HG02678 (cell line): ENCODE data around the gene ARSI.

Experiments
- ATAC-seq: cut with Tn5 transposase; IDR thresholded peaks from one replicate; pipeline ENCODE4 v1.9.1; 2021; ENCODE audit warnings: mild to moderate bottlenecking, moderate library complexity; ENCODE audit not compliant: unreplicated experiment

The ARSI gene

DNA sequence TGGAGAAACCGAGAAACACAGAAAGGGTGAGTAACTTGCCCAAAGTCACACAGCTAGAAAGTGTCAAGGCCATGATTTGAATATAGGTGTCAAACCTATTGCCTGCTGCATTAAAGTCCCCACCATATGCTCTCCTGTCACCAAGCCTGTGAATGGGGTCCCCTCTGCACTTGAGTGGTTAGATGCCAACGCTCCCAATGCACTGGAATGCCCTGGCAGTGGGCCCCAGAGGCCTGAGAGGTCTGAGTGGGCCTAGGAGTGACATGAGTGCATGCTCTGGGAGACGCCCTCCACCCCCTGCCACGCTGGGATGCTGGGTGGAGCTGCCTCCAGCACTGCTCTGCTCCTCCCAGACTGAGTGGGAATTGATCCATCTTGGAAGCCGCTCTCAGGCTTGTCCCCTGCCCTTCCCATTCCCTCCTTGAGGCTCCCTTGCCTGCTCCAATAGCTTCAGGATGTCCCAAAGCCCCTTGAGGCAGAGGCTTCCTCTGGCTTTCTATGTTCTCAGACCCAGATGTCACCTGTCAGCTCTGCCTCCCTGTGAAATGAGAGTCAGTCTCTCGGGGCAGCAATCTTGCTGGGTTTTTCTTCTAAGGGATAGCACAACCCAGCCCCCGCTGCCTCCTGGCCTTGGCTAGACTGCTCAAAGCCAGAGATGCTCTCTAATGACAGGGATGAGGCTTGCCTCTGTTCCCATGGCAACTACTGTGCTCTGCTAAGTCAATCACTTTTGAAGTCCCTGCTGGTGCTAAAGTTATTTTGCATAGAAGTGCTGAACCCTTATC is 6.6 kb upstream of the ARSI start:
- no peak for ATAC-seq

DNA sequence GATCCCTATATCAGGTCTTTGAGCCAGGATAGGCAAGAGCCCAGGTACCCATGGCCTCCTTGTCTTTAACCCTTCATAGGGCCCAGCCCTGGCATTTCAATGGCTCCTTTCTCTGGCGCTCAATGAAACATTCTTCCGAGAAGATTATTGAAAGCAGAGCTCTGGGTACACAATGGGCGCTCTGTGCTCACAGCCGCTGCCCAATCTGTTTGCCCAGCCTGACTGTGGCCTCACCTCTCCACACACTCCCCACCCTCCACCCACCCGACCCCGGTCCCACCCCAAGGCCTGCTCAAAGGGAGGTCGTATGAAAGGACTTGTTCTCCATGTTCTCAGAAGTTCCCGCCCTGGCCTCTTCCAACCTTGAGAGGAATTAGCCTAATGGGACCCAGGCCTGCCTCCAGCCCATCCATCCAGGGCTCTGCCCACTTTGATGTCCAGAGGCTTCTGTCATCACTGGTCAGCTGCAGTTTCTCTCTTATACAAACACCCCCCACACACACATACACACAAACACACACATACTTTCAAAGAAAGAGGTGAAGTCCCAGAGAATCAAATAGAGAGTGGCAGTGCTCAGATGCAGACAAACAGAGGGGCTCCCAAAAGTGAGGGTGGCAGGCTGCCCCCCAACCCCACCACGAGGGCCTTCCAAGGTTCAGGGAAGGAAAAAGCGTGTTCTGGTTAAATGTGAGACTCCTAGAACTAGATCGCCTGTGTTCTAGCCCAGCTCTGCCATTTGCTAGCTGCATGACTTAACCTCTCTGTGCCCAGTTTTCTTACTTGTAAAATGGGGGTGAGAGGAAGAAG is 5.1 kb upstream of the ARSI start:
- no peak for ATAC-seq

DNA sequence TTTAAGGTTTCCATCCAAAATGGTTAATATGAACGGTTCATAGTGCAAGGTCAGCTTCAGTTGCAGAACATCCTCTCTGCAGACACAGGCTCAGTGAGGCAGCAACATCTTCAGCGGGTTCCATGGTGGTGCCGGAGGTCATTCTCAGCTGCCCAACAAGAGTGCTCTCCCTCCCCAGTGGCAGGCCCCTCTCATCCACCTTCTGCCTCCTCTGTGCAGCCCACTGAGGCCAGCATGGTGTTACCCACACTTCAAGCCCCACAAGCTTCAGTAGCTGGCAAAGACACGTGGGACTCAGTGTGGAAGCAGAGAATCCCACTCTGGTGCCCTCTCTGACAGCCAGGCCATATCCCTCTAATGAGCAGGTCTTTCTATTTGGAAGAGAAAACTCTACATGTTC is 4.1 kb upstream of the ARSI start:
- no peak for ATAC-seq

DNA sequence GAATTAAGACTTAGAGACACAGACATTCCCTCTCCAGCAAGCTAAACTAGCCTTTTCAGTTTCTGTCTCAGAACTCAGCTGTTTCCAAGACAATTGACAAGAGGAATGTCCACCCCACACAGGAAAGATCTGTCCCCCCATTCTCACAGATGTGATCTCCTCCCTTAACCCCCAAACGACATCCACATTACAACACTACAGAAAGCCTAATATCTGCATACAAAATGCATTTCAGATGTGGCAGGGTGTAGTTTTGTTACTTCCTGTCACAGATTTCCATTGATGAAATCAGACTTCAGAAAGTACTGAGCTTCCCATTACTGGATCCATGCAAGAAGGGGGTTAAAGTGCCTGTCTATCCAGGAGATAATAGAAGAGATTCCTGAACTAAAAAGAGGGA is 2.9 kb upstream of the ARSI start:
- ATAC-seq, result no peak

DNA sequence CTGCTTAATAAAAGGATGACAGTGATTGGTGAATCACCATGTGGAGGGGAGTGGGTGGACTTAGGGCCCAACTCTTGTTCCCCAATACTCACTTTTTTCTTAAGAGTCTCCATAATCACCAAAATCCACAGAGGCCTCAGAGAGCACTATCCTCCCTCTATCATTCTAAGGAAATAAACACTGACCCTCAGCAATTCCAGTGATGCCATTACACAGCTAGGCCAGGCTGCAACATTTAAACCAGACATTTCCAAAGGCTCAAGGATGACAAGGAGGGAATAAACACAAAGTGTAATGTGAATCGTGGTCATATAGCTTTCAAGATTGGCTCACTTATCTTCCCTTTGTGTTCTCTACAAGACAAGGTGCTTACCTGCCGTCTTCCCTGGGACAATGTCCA is 2.4 kb upstream of the ARSI start:
- ATAC-seq, result no peak

DNA sequence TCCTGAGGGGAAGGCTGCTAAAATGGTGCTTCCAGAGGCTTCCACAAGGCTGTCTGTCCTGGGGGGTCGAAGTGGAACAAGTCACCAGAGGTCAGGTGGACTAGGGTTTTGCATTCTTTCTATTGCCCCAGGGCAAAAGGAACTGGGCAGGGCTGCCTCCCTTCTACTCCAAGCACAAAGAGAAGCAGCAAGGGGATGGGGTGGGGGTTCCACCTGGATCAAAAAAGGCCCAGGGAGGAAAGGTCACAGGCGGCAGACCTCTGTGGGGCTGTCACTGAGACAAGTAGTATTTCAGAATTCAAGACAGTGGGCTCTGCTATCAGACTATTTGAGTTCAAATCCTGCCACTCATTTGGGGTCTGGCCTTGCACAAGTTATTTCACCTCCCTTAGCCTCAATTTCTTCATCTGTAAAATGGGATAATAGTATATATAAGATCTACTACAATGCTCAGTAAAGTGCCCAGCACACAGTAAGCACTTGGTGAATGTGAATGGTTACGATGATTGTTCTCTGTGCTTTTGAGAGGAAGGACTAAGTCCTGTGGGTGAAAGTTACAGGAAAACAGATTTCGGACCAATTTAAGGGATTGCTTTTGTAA is 1.9 kb upstream of the ARSI start:
- ATAC-seq, result no peak

DNA sequence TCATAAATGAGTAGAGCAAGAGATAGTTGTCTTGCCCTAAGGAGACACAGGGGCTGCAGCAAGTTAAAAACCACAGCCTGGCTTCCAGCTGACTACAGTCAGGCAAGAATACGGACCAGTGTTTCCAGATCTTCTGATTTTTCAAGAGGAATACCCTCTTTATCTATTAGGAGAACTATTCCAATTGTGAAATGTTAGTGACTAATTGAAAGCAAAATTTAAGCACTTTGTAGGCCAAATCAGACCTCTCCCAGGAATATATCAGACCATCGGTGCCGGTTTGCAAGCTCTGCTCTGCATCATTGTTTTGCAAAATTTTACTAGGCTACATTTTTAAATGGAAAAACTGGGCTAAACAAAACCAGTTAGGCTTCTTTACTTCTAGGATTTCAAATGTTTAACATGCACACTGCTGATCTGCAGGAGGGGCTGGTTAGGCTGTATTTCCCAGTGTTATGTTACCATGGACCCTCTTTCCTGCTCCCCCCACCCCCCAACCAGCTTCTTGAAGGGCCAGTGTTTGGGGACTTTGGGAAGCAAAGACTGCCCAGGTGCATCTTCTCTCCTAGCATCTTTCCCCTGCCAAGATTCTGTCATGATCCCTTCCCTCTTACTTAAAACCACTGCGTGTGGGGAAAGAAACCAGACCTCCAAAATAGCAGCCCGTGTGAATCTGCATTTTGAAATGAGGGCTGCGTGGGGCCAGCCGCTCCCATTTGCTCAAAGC is 1.1 kb upstream of the ARSI start:
- no peak for ATAC-seq

DNA sequence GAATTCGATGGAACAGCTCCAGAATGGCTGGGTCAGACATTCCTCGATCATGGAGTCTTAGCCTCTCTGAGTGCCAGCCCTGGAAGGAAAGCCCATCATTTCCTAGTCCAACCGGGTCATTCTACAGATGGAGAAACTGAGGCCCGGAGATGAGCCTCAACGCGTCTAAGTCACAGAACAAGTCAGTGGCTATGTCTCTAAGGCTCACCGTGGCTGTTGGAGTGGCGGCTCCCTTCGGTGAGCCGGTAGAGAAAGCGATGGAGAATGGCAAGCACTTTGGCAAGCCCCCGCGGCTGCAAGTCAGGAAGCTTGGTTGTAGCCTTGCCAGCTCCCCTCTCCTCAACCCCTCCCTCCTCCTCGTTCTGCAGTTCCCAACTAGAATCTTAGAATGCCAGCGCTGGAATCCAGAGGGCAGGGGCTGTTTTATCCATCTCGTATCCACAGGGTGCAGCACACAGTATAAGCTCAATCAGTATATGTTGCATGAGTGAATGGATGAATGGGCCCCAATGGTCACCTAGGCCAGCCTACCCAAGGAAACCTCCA is 438 bp upstream of the ARSI start:
- no peak for ATAC-seq

DNA sequence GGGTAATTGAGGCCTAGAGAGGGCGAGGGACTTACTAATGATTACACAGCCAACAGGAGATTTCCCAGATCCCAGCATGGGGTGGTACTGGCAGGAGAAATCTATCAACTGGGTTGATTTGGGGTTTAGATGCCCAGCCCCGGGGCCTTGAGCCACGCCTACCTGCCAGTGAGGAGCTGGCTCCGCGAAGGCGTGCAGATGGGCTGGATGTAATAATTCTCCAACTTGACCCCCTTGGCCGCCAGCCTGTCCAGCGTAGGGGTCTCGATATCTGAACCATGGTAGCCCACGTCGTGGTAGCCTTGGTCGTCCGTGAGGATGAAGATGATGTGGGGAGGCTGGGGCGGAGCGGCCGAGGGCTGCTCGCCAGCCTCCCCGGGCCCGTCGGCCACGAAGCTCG is 804 bp downstream of the ARSI start:
- ATAC-seq, result no peak

DNA sequence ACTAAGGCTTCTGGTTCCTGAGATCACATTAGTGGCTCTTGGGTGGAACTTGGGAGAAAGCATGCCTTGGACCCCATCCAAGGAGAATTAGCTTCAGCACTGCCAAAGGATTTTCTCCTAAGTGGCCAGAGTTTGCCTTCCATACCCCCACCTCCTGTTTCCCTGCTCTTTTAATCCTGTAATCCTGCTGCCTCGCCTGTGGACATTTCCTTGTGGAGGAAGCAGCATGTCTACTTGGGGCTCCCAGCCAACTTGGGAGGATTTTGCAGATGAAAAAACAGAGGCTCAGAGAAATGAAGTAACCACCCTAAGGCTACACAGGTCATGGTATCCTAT is 1.6 kb downstream of the ARSI start:
- ATAC-seq, result no peak

DNA sequence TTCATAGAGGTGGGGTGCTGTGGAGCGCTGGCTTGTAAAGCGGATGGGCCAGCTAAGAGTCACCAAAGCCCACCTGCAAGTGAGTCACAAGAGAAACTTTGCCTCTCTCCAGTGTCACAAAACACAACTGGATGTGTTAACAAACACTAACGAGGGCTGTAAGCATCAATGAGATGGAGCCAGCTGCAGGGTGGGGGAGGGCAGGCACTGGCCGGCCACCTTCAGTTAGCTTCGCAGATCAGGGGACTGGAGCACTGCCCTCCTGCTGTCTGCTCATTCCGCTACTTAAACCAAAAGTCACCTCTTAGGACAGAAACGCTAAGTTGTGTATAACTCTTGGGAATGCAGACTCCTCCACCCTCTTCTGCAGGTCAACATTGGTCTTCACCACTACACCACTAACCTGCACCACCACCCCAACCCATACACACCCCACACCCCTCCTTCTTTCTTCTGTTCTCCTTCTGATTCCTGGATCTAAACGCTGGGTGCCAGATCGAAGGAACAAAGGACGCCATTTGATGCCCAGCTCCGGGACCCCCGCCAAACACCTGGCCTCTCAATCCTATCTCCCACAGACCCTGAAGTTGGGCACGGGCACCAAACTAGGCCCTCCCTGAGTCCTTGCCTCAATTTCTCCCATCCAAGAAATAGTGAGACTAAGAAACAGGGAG is 2.1 kb downstream of the ARSI start:
- ATAC-seq, result no peak

DNA sequence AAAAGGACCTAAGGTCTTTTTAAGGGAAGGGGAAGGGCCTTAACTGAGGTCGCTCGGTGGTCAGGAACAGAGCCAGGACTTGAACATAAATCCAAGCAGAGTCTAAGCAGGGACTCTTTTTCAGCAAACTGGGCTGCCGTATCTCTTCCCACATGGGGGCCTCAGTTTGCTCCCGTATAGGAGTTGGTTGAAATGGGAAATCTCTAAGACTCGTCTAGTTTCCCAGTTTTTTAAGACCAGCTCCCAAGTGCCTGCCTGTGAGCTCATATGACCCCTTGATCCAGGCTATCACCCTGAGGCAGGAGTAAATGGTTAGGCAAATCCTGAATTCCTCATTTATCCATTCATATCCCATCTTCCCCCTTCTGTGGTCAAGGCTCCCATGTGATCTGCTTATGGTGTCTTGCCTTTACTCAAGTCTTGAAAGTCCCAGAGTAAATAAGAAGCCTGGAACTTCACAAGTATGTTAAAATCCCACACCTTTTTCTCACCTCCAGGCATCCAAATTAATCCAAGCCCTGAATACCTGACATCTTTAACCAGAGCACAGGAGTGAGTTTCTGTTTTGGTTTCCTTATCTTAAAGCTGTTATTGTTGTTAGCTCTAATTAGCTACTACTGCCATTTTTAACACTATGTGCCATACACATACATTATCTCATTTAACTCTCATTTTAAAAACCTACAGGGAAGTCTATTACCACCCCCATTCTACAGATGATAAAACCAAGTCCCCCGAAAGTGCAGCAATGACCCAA is 3.0 kb downstream of the ARSI start:
- ATAC-seq, result no peak

DNA sequence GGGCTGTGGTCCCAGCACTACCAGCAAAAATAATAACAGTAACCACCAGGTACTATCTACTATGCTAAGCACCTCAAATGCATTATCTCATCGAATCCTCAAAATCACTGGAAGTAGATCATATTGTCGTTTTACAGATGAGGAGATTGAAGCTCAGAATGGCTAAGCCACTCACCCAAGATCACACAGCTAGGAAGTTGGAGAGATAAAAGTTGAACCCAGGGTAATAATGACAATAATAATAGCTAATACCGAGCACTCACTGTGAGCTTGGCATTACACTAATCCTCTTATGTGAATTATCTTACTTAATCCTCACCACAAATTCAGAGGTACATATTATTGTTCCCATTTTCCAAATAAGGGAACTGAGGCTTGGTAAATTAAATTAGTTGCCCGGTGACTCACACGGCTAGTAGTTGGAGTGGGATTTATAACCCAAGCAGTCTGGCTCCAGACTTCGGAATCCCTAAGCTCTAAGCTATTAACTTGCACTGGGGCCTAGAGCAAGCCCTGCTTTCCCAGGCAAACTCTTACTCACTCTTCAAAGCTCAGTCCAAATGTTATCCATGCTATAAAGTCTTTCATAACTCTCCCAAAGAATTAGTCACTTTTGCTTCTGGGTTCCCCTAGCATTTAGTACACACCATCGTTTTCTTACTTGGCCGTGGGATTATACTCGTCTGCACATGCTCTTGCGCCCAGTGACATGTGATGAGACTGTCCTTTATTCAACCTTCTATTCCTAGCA is 3.8 kb downstream of the ARSI start:
- no peak for ATAC-seq

DNA sequence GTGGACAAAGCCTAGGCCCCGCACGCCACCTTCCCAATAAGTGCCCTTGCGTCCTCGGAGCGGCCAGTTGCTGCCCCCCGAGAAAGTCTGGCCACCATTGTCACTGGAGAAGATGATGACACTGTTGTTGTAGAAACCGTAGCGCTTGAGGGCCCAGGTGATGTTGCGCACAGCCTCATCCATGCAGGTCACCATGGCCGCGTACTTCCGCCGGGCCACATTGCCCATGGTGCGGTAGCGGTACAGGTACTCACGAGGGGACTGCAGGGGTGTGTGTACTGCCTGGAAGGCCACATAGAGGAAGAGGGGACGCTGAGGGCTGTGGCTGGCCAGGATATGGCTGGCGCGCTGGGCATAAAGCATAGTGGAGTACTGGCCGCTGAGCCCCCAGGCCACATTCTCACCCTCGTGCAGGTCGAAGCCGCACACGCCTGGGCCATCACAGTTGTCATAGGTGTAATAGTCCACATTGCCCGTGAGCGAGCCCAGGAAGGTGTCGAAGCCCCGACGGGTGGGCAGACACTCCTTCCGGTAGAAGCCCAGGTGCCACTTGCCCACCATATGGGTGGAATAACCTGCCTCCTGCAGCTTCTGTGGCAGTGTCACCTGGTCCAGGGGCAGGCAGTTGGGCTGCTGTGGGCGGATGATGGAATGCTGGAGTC is 4.6 kb downstream of the ARSI start:
- no peak for ATAC-seq

DNA sequence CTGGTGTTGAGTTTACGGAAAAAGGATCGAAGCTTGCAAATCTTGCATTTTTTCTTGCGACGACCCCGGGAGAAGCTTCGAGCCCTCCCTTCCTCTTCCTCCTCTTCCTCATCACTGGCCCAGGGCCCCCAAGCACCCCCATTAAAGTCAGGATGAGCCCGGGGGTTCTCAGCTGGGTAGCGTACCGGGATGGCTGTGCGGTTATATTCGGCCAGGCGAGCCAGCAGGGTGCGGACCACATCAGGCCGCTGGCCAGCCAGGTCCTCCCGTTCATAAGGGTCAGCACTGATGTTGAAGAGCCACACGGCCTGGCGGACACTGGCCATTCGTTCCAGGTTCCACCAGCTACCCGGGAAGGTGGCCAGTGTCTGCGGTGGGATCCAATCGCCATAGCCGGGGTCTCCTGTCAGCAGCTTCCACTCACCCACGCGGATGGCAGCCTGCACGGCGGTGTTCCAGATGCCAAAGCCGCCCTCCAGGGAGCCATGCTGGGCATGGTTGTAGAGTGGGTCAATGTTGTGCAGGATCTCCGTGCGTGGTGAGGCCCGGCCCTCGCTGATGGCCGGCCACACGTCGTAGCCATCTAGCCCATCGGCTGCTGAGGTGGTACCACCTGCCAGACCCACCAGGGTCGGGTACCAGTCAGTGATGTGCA is 5.3 kb downstream of the ARSI start:
- no peak for ATAC-seq

DNA sequence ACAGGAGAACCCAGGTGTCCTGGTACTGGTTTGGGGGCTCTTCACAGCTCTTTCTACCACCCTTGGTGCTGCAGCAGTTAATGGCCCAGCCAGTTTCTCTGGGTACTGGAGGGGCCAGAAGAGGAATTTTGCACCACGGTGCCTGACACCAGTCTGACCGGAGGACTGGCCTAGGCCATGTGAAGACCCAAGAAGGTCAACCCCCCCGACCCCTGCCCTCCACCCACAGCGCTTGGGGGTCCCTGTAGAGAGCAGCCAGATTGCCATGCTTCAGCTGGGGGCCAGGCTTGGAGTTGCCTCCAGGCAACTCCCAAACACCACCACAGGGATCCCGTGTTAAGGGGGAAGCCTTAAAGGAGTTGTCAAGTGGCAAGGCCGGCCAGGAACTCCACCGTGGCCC is 6.2 kb downstream of the ARSI start:
- no peak for ATAC-seq

DNA sequence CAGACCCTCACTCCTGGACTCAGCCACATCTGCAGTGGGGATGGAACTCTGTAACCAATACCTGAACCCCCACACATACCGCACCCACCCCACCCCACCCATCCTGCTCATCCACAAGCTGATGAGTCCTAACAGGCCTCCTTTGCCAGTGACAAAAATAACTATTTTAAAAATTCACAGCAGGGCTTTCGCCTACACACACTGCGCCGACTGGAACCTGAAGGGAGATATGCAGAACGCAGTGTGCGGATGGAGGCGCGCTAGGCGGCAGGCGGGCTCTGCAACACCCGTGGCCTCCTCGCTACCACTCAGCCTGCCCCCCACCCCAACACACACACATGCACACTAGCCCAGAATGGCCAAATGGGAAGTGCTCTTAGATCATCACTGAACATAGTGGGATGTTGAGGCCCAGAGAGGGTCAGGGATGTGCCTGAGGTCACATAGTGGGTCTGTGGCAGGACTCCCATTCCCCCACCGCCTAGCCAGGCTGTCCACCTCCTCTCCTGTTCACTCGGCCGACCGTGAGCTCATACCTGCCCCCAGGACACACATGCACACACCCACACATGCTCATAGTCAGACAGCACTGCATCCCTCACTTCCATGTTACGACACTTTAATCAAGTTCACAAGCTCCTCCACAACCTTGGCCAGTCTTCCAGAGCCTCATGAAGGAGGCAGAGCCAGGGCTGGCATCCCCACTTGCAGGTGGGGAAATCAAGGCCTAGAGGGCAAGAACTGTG is 6.8 kb downstream of the ARSI start:
- no peak for ATAC-seq
